Breast epithelium (tissue), 4 donors: ENCODE measurements around the gene DYNC2LI1. TPM values are rescaled to one million over a fixed set of nuclear protein-coding genes. Genes with fewer than 3 reads are reported as not detected.

Experiments used
- DNase-seq, 2 donors: peaks; one replicate each; pipeline ENCODE4 v3.0.0-alpha.2; 2019; ENCODE audit warnings: low spot score in 2 of 2
- H3K27ac ChIP-seq, 2 donors: fragments of 200-600 bp; sonication (generic) in 1 of 2; one replicate each; pipeline ENCODE4 v1.5.1; 2016 to 2019; ENCODE audit warnings: mild to moderate bottlenecking in 1 of 2
- H3K27me3 ChIP-seq, 2 donors: fragments of 200-600 bp; sonication (generic) in 1 of 2; one replicate each; pipeline versions ENCODE4 v1.5.1 to v1.6.0; 2017 to 2019; ENCODE audit warnings: control low read depth in 1 of 2, mild to moderate bottlenecking in 1 of 2
- H3K36me3 ChIP-seq: fragments of 200-600 bp; one replicate; pipeline ENCODE4 v1.5.1; 2019
- H3K4me1 ChIP-seq, 2 donors: fragments of 200-600 bp; sonication (generic); one replicate each; pipeline ENCODE4 v1.5.1; 2016 to 2019; ENCODE audit warnings: control low read depth in 1 of 2
- H3K4me3 ChIP-seq, 3 donors: fragments of 200-600 bp; sonication (generic); 1 replicate in 2 of 3; 2 replicates in 1 of 3; pipeline ENCODE4 v1.5.1; 2016 to 2019; ENCODE audit warnings: mild to moderate bottlenecking in 3 of 3, moderate library complexity in 2 of 3
- H3K9me3 ChIP-seq, 2 donors: fragments of 200-600 bp; sonication (generic) in 1 of 2; one replicate each; pipeline ENCODE4 v1.5.1; 2016 to 2019; ENCODE audit warnings: control low read depth in 1 of 2
- CTCF ChIP-seq, 3 donors: fragments of 450-650 bp; IDR thresholded peaks; one replicate each; pipeline ENCODE4 v1.5.1; 2016 to 2017; ENCODE audit warnings: antibody characterized with exemption in 3 of 3, mild to moderate bottlenecking in 3 of 3, moderate library complexity in 3 of 3
- POLR2A ChIP-seq: fragments of 450-650 bp; IDR thresholded peaks from one replicate; pipeline ENCODE4 v1.6.1; 2016; ENCODE audit warnings: antibody characterized with exemption, mild to moderate bottlenecking, moderate library complexity
- POLR2AphosphoS5 ChIP-seq, 3 donors: sonication (generic); formaldehyde crosslinking; IDR thresholded peaks; one replicate each; pipeline ENCODE4 v1.6.1; 2017; ENCODE audit warnings: antibody characterized with exemption in 3 of 3
- intact Hi-C: fragments of 100-400 bp; cut with DNase I; formaldehyde crosslinking; loops from one replicate; pipeline ENCODE4 v1.15.1; 2023; ENCODE audit warnings: low total_unique reads
- total RNA-seq, 3 donors: library from RNA; depleted of rRNA; stranded (reverse); fragments of >200 nt; gene quantifications; one replicate each; pipeline ENCODE4 v1.1.0, GENCODE V29; 2016

The DYNC2LI1 gene
- total RNA-seq, 3 donors from 2014 or later, result 30.9 to 52.1 (median 40.6) TPM

DNA sequence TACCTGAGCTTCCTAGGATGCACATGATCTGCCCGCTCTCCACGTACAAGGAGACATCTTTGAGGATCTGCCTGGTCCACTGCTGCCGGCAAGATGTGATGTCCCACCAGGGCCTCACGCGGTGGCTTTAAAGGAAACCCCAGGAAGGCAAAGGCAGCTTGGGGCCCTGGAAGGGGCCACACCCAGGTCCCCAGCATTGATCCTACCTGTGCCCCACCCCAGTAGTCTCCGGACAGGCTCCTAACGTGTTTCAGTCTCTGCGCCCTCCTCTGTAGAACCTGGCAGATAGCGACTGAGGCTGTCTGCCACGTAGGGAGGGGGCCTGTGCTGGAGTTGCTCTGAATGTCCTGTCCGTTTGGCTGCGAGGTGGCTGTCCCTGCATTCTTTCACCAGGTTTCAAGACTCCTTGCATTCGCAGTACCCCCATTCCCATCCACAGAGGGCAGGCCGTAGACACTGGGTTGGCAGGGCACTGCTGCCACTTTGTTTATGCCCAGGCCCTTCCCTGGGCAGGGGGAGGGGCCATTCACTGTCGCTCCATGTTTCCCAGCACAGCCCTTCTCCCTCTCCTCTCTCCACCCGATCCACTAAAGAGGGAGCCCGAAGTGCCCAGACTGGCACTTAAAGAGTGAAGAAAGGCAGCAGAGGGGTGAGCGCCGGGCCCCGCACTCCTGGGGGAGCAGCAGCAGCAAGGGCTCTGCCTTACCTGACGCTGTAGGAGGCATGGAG, 64.2 kb downstream of the DYNC2LI1 start:
- H3K4me1 ChIP-seq, result no peaks in the 10 kb centered on the region
- no peaks in the 10 kb centered on the region for H3K27me3 ChIP-seq
- H3K27ac ChIP-seq, result no peak overlapping the region
- H3K36me3 ChIP-seq, result no peaks in the 10 kb centered on the region
- no peak for TF ChIP-seq CTCF (IDR thresholded peaks at IDR 0.05)
- no peak for TF ChIP-seq POLR2A
- TF ChIP-seq POLR2AphosphoS5 (IDR thresholded peaks at IDR 0.05), result no peak
- H3K4me3 ChIP-seq, result no peak overlapping the region
- DNase-seq, result peak in 1 of 2 donors; percentile 13
- H3K9me3 ChIP-seq, result no peaks in the 10 kb centered on the region
- intact Hi-C loops, result no loop called here

DNA sequence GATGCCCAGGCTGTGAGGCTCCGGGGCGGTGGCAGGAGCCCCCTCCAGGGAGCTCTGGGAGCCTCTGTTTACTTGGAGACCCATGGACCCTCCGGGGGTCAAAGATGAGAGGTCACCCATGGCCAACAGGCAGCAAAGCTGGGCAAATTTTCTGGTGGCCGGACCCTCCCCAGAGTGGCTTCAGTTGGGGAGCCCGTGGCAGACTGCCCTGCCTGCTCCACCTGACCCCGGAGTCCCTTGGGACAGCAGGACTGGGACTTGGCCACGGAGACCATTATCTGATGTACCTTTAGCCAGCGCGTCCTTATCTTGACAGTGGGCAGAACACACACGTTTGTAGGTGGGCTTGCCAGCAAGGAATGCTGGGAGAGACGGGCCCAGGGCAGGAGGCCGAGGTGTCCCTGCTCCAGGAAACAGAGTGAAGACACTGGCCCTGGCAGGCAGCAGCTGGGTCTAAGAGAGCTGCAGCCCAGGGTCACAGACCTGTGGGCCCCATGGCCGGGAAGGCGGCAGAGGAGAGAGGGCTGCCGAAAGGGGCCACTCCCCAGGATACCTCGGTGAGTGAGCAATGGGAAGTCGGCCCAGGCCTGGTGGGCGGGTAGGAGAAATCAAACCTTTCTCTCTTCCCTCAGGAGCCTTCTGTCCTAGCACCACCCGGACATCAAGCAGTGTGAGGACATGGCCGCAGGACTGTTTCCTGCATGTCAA, 64.9 kb downstream of the DYNC2LI1 start, which contains the start of the genes ABCG5 and ABCG8:
Gene ABCG5, minus strand, starts transcription at position 280 of the 708 bp plus-strand sequence. Its CDS starts 160 bp downstream, at position 120.
Gene ABCG8, plus strand, starts transcription at position 412 of the 708 bp plus-strand sequence. Its CDS starts 83 bp downstream, at position 495.
- peak in 1 of 2 donors; percentile 12 for DNase-seq
- intact Hi-C loops, result no loop called here

DNA sequence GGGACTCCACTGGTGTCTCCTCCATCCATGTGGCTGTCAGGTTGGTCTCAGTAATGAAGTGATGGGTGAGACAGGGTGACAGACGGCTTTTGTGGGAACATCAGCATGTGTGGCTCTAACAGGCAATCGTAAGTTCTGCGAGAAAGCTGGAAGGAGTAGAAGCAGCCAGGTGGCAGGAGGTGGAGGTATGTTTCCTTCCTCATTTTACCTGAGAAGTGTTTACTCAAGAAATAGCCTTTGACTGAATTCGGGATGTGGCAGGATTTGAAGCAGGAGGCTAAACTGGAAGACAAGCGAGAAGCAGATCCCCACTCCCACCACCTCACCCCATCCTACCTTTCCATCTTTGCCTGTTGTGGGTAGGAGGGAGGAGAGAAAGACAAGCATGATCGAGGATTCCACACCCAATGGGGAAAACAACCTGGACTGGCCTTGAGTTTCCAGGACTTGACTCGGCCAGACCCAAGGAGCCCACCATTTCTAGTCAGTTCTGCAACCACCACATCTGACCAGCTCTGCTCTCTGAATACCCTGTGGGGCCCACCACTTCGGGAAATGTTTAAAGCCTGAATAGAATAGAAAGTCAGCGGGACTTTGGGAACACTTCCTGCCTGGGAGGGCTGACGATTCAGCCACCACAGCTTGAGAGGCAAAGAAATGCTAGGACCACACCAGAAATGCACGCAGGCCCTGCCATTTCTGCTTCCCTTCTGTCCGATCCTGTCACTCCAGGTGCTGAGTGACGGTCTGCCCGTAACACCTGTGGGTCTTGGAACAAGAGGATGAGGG, 66.1 kb downstream of the DYNC2LI1 start:
- Histone ChIP-seq H3K4me1 (no peaks in the 10 kb centered on the region), H3K27me3 (no peaks in the 10 kb centered on the region), H3K9me3 (no peaks in the 10 kb centered on the region), H3K27ac (no peak overlapping the region), H3K36me3 (no peaks in the 10 kb centered on the region), H3K4me3 (no peak overlapping the region)
- DNase-seq, result no peak
- intact Hi-C loops, result no loop called here
- TF ChIP-seq POLR2A (no peak), POLR2AphosphoS5 (IDR thresholded peaks at IDR 0.05) (no peak), CTCF (IDR thresholded peaks at IDR 0.05) (no peak)

More for the DNA sequence above, 64.9 kb downstream of the DYNC2LI1 start, which contains the start of the genes ABCG5 and ABCG8:
- Histone ChIP-seq H3K27me3 (no peaks in the 10 kb centered on the region), H3K4me3 (no peak within 1 kb of the TSS), H3K4me1 (no peaks in the 10 kb centered on the region), H3K9me3 (no peaks in the 10 kb centered on the region), H3K36me3 (no peaks in the 10 kb centered on the region), H3K27ac (no peak within 1 kb of the TSS)
- TF ChIP-seq POLR2A (no peak), CTCF (IDR thresholded peaks at IDR 0.05) (no peak), POLR2AphosphoS5 (IDR thresholded peaks at IDR 0.05) (no peak)

DNA sequence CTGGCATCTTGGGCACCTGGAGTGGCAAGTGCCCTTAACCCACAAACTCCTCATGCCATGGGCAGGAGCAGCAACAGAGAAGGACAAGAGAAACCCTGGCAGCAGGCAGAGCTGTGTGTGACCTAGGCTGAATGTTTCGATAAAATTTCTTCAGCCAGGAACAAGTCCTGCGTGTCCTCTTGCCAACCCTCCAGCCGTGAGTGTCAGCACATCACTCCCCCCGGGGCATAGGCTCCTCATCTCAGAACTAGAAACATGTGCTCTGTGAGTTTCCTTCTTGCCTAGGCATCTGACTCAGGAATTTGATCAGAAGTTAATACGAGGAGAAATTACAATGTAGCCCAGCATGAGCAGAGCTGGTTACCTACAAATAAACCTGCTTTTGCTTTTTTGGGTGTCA, 67.1 kb downstream of the DYNC2LI1 start:
- TF ChIP-seq CTCF (IDR thresholded peaks at IDR 0.05), result no peak
- TF ChIP-seq POLR2AphosphoS5 (IDR thresholded peaks at IDR 0.05), result no peak
- no peak for TF ChIP-seq POLR2A
- Histone ChIP-seq H3K27me3 (no peaks in the 10 kb centered on the region), H3K4me3 (no peak overlapping the region), H3K27ac (no peak overlapping the region), H3K9me3 (no peaks in the 10 kb centered on the region), H3K36me3 (no peaks in the 10 kb centered on the region), H3K4me1 (no peaks in the 10 kb centered on the region)
- peak in 1 of 2 donors; percentile 21 for DNase-seq
- intact Hi-C loops, result no loop called here
